Measurements from ENCODE around the gene RPN2. TPM values are rescaled to one million over a fixed set of nuclear protein-coding genes. Genes with fewer than 3 reads are reported as not detected.

Gene RPN2
- polyA plus RNA-seq, 3 donors: 58.0 to 135 (median 79.1) TPM

DNA sequence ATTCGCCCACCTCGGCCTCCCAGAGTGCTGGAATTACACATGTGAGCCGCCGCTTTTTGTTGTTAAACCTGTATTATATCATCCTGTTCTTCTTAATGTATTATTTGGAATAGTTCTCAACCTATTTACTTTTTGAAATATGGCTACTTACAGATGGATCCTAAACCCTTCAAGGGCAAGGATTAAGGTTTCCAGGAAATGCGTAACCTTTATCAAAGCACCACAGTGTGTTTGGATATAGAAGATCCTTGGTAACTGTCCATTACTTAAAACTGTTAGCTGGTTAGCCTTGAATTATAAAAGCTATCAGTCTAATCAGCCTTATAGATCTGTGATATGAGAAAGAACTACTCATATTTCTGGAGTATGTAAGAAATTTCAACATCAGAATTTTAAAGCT lies 12.3 kb upstream of the RPN2 start:
- H3K27ac ChIP-seq (ENCODE audit: low read depth, low read length): no peak overlapping the region
- WGBS, 3 donors: 96 to 99% (median 97%) methylated on average over 5 of the region's 5 CpGs

DNA sequence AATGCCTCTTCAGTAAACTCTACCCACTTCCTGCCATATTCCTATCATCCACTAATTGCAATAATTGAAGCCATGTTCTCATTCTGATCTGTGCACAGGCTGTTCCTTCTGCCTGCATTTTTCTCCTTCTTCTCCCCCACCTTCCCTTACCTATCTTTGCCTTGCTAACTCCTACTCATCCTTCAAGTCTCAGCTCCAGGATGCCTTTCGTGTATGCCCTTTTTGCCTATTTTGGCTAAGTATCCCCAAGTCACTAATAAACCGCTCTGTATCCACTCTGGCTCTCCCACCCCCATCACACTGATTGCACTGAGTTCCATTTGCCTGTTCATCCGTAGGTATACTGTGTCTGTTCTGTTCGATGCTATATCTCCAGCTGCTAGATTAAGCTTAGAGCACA lies 6.3 kb upstream of the RPN2 start:
- 91 to 98% (median 94%) methylated on average over 4 of the region's 4 CpGs for WGBS, 3 donors
- H3K27ac ChIP-seq (ENCODE audit: low read depth, low read length): no peak overlapping the region

DNA sequence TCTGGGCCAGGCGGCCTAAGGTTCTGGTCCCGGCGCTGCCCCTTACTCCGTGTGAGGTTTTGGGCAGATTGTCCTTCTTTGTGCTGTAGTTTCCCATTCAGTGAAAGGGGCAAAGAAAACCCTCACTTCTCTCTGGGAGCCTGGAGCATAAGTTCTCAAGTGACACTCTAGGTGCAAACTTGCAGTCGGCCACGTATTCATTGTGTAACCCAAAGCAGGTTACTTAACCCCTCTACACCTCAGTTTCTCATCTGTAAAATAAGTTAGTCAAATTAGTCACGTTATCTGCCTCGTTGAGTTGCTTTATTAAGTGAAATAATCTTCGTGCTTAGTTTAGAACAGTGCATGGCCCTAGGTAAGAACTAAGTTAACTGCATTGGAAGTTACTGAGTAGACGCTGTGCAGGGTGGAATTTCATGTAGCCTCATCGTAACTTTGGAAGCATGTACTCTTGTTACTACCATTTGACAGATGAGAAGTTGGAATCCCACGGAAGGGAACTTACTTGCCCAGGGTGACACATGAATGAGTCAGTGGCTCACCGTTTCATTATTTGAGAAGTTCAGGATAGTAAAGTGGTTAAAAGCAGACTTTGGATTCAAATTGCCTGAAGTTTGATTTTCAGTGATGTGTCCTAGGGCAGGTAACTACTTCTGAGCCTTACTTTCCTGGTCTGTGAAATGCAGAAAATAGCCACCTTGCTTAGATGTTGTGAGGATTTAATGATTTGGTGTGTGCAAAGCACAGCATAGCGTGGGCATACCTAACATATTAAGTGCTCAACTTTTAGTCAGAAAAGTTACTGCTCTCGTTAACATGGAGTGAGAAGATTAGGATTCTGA lies 774 bp downstream of the RPN2 start:
- 4 to 9% (median 9%) methylated on average over 15 of the region's 15 CpGs for WGBS, 3 donors
- H3K27ac ChIP-seq (ENCODE audit: low read depth, low read length): peak overlapping the region; percentile 98

DNA sequence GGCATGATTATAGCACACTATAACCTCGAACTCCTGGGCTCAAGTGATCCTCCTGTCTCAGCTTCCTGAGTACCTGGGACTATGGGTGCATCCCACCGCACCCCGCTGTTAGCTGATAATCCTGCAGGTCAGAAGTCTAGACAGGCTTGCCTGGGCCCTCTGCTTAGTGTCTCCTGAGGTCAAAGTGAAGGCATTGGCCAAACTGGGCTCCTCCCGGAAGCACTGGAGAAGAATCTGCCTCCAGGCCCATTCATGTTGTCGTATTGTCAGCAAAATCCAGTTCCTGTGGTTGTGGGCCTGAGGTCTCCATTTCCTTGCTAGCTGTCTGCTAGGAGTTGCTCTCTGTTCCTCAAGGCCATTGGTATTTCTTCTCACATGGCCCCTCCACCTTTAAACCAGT lies 6.6 kb downstream of the RPN2 start:
- WGBS, 3 donors: 87 to 95% (median 90%) methylated on average over 5 of the region's 5 CpGs

DNA sequence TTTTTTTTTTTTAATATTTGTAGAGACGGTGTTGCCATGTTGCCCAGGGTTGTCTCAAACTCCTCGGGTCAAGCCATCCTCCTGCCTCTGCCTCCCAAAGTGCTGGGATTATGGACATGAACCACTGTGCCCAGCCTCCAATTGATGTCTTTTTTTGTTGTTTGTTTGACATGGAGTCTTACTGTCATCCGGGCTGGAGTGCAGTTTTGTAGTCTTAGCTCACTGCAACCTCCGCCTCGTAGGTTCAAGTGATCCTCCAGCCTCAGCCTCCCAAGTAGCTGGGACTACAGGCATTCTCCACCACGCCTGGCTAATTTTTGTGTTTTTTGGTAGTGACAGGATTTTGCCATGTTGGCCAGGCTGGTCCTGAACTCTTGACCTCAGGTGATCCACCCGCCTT lies 9.7 kb downstream of the RPN2 start:
- no peak overlapping the region for H3K27ac ChIP-seq (ENCODE audit: low read depth, low read length)
- 79 to 93% (median 82%) methylated on average over 7 of the region's 7 CpGs for WGBS, 3 donors

More for the DNA sequence above, 6.6 kb downstream of the RPN2 start:
- H3K27ac ChIP-seq (ENCODE audit: low read depth, low read length): no peak overlapping the region

DNA sequence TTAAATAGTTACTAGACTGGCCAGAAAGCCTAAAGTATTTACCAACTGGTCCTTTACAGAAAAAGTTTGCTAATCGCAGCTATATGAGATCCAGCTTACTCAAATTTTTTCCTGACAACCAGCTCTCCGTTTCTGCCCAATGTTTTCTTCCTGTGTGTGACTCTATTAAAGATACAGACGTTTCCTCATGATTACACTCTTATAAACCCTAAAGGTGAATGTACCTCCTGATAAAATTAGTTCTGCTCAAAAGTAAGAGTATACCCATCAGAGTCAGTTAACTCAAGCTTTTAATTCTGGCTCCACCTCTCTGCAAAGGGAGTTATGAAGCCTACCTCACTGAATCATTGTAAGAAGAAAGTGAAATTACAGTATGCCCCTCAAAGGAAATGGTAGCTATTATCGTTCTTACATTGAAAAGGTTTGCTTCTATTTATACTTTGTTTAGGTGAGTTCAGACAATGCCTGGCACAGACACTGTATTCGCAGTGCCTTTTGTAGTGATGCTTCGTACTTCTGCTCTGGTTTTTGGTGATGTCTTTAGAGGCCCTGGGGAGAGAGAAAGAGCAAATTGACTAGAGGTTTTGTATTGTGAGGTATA lies 10.4 kb downstream of the RPN2 start:
- H3K27ac ChIP-seq (ENCODE audit: low read depth, low read length): no peak overlapping the region
- 43 to 45% (median 44%) methylated on average over 6 of the region's 6 CpGs for WGBS, 3 donors

DNA sequence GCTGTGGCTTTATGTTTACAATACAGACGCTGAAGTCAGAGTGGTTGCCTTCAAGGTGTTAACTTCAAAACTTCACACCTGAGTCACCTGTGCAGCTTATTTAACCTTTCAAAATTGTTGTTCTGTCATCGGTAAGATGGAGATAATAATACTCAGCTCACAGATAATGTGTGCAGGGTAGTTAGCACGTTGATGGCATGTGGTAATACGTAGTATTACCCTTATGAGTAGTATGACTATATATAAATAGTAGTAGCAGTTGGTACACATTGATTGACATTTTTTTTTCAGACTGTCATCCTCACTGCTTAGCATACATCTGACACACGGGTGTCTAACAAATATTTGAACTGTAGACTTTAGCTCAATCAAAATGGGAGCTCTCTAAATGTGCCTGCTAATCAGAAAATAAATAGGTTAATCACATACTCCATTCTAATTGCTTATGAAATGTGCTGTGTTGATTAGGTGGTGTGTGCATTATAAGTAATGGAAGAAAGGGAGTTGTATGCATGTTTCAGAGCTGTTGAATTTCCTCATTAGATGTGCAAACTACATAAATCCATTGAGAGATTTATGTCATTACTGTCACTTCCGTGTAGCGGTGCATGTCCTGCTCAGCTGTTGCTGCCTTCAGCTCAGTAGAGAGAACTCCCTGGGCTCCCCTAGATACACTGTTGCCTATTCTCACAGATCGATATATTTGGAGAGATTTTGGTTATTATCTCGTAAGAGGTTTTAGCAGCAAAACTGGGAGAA lies 11.4 kb downstream of the RPN2 start:
- WGBS, 3 donors: 48 to 73% (median 72%) methylated on average over 9 of the region's 9 CpGs
- H3K27ac ChIP-seq (ENCODE audit: low read depth, low read length): no peak overlapping the region

DNA sequence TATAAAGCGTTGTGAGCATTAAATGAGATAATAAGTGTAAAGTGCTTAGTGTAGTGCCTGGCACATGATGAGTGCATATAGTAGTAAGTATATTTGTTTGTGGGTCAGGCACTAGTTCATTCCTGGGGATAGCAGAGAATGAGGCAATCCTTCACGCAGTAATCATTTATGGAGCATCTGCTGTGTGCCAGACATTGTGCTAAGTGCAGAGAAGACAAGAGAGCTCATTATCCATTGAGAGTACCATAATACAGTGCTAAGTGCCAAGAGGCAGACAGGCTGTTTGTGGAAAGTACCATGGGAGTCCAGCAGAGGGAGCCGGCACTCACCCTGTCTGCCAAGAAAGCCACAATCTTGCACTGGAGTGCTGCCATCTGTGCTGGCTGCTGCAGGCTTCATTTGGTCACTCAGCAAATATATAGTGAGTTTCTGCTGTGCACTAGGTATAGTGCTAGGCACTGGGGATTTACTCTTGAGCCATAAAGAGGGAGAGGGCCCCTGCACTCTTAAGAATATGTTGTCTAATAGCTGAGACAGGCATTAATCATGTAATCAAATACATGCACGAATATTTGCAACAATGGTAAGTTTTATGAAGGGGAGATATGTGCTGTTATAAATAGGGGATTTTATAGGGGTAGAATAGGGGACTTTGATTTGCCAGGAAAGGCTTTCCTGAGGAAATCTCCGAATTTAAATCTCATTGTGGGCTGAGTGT lies 13.2 kb downstream of the RPN2 start:
- no peak overlapping the region for H3K27ac ChIP-seq (ENCODE audit: low read depth, low read length)
- 17 to 40% (median 36%) methylated on average over 5 of the region's 5 CpGs for WGBS, 3 donors

DNA sequence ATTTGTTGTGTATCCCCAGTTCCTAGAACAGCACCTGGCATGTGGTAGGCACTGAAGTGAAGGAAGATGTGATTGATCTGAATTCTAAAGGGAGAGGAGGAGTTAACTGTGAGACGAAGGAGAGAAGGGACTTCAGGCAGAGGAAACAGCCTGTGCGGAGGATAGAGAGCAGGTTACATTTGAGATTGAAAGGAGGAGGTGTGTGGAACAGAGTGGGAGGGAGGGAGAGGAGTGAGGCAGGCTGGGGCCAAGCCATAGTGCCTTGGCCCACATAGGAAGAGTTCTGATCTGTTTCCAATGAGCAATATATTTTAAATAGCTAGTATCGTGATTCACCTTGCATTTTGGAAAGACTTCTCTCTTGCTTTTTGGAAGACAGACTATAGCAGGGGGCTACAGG lies 14.1 kb downstream of the RPN2 start:
- H3K27ac ChIP-seq (ENCODE audit: low read depth, low read length): no peak overlapping the region
- 78 to 83% (median 83%) methylated on average over 3 of the region's 3 CpGs for WGBS, 3 donors

DNA sequence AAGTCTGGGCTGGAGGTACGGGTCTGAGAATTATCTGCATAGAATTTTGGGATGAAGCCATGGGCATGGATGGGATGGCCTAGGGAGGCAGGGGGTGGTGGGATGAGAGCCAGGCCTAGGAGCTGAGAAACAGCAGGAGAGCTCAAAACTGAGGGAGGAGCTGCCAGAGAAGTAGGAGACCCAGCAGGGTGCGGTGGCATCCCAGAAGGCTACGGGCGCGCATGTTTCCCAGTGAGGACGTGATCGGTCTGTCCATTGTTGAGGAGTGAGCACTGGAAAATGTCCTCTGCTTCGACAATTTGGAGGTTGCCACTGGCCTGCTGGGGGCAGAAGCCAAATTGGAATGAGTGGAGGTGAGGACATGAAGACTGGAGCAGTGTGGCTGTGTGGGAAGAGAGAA lies 14.7 kb downstream of the RPN2 start:
- H3K27ac ChIP-seq (ENCODE audit: low read depth, low read length): no peak overlapping the region
- WGBS, 3 donors: 91 to 92% (median 91%) methylated on average over 8 of the region's 8 CpGs

DNA sequence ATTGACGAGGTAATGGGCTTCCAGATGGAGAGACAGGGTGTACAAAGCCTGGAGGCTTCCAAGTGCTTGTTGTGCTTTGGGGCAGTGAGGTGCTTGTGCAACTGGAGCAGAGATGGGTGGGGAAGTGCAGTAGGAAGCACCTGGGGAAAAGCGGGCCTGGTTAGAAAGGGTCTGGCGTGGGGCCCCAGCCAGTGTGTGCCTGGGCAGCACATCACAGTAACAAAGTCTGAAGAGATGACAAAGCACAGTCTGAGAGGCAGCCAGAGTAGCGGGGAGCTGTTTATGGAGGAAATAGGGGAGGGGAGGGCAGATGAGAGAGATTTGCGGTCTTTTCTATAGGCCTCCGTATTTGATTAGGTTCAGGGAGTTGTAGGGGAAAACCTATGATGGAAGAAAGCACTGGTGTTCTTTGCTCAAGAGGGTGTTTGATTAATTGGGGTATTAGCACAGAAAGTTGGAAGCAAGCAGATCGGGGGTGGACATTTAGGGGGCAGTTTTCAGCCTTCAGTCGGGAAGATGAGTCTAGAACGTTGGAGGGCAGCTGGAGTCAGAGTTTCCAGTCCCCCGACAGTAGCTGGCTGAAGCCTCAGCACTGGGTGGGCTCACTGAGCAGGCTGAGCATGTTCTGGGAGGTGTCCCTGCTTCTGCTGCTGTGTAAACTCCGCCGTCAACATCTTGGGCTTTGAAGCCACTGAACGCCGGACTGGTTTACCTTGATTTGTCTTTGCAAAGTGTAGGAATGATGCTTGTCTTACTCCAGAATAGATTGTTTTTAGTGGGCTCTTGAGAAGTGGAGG lies 15.7 kb downstream of the RPN2 start:
- no peak overlapping the region for H3K27ac ChIP-seq (ENCODE audit: low read depth, low read length)
- 42 to 57% (median 45%) methylated on average over 14 of the region's 14 CpGs for WGBS, 3 donors

DNA sequence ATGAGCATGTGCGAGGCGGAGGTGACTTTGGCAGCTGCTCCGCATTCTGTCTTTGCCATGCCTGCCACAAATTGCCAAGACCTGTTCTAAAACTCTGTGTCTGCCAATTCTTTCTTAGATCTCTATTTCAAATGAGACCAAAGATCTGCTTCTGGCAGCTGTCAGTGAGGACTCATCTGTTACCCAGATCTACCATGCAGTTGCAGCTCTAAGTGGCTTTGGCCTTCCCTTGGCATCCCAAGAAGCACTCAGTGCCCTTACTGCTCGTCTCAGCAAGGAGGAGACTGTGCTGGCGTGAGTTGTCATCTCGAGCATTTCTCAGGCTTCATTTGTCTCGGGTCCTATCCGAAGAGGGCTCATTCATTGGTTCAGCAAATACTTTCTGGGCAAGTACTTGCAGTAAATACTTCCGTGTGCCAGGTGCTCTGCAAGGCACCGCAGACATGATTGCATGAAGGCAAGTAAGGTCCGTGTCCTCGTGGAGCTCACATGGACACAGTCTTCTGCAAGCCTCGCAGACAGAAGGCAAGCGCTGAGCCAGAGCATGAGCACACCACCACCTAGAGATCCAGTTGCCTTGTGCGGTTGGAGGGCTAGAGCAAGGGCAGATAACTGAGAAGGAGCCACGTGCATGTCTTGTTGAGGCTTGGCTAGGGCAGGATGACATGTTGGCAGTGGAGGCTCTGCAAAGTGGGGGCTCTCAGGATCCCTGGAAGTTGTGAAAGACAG lies 20.0 kb downstream of the RPN2 start:
- no peak overlapping the region for H3K27ac ChIP-seq (ENCODE audit: low read depth, low read length)
- 72 to 89% (median 85%) methylated on average over 16 of the region's 16 CpGs for WGBS, 3 donors

DNA sequence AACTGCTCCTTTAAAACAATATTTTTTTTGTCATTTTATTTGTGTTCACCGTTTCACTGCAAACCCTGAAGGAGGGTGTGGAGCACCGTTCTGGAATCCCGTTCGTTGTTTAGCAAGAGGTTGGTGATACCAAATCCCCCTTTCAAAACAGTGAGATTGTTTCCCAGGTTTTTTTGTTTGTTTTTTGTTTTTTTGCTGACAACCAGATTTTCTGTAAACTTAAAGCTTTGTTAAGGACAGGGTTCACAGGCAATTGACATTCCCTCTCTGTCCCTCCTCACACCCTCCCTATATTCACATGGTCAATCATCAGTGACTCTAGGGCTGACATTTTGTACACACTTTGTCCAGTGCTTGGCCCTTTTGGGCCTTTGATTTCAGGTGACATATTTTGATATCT lies 21.2 kb downstream of the RPN2 start:
- 78 to 94% (median 94%) methylated on average over 4 of the region's 4 CpGs for WGBS, 3 donors
- no peak overlapping the region for H3K27ac ChIP-seq (ENCODE audit: low read depth, low read length)

DNA sequence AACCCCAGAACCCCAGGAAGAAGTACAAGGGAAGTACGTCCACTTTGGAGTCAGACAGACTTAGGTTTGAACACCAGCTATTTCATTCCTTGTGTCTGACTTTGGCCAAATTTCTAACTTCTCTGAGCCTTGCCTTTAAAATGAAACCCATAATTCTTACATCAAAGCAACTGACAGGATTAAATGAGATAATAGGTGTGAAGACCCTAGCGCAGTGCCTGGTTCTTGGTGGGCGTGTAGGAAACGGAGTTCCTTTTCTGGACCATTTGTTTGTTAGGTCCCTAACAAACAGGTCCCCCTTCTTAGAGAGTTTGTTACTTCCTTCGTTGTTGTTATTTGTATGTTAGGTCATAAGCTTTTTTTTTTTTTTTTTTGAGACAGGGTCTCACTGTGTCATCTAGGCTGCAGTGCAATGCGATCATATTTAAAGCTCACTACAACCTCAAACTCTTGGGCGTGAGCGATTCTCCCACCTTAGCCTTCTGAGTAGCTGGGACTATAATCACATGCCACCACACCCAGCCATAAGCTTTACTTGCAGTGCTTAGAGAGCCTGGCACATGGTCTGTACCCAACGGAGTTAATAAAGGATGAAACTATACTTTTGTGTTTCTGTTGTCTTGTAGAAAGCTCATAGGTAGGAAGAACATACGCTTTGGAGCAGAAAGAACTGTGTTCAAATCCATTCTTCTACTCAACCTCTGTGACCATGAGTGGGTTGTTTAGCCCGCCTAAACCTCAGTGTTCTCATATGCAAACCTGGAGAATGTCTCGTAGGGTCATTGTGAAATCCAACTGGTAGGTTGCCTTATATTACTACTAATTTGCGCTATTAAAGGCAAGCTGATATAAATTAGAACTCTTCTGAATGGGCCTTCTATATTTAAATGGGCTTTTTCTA lies 22.0 kb downstream of the RPN2 start:
- H3K27ac ChIP-seq (ENCODE audit: low read depth, low read length): no peak overlapping the region
- 93 to 96% (median 94%) methylated on average over 13 of the region's 13 CpGs for WGBS, 3 donors

DNA sequence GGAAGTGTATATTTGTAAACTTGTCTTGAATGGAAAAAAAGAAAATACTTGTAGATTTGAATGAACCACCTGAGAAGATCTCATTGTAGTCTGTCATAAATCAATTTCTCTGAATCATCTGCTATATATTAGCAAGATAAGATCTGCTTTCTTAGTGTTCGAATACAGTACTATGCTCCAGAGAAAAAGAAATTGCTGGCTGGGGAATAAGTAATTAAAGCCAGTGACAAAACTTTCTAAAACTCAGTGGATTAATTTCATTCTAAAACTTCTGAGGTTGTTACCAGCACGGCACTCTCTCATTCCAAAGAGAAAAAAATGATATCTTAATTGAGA lies 22.7 kb downstream of the RPN2 start:
- 71 to 82% (median 79%) methylated on average over 2 of the region's 2 CpGs for WGBS, 3 donors
- H3K27ac ChIP-seq (ENCODE audit: low read depth, low read length): no peak overlapping the region

DNA sequence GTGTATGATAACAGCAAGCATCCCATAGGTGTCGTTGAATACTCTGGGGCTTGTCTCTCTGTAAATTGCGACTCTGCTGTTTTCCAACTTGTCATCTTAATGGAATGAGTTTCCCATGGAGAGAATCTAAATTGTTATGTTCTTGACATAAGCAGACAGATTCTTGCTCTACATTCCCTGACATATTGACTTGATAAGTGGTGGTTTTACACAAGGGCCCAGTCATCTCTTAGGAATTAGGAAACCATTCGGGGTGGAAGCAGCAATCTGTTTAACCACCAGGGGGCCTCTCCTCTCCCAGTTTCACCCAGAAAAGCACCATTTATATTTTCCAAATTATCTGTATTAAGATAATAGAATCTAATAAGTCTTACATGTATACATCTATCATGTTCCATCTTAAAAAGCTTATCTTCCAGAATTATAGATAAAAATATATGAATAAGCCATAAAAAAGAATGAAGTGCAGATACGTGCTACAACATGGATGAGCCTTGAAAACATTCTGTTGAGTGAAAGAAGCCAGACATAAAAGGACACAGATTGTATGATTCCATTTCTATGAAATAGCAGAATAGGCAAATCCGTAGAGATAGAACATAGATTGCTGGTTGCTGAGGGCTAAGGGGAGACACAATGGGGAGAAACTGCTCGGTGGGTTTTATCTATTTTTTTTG lies 23.3 kb downstream of the RPN2 start:
- no peak overlapping the region for H3K27ac ChIP-seq (ENCODE audit: low read depth, low read length)
- 69 to 73% (median 71%) methylated on average over 6 of the region's 6 CpGs for WGBS, 3 donors

Measured in adipose tissue (tissue), 3 donors.